DMS153 treated with DMSO at 0.1 percent for 48 hours (cell line): ENCODE data around the gene AREL1.
"Not testable (repeated sequence)": the region's sequence is repeated elsewhere in the genome, so short reads cannot be mapped to it uniquely, and the experiment has no call there.

Experiments
- DNase-seq: peaks from one replicate; lab custom pipeline; 2025; ENCODE audit not compliant: unreplicated experiment; lab: John Stamatoyannopoulos, UW

The AREL1 gene, protein sequence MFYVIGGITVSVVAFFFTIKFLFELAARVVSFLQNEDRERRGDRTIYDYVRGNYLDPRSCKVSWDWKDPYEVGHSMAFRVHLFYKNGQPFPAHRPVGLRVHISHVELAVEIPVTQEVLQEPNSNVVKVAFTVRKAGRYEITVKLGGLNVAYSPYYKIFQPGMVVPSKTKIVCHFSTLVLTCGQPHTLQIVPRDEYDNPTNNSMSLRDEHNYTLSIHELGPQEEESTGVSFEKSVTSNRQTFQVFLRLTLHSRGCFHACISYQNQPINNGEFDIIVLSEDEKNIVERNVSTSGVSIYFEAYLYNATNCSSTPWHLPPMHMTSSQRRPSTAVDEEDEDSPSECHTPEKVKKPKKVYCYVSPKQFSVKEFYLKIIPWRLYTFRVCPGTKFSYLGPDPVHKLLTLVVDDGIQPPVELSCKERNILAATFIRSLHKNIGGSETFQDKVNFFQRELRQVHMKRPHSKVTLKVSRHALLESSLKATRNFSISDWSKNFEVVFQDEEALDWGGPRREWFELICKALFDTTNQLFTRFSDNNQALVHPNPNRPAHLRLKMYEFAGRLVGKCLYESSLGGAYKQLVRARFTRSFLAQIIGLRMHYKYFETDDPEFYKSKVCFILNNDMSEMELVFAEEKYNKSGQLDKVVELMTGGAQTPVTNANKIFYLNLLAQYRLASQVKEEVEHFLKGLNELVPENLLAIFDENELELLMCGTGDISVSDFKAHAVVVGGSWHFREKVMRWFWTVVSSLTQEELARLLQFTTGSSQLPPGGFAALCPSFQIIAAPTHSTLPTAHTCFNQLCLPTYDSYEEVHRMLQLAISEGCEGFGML

DNA sequence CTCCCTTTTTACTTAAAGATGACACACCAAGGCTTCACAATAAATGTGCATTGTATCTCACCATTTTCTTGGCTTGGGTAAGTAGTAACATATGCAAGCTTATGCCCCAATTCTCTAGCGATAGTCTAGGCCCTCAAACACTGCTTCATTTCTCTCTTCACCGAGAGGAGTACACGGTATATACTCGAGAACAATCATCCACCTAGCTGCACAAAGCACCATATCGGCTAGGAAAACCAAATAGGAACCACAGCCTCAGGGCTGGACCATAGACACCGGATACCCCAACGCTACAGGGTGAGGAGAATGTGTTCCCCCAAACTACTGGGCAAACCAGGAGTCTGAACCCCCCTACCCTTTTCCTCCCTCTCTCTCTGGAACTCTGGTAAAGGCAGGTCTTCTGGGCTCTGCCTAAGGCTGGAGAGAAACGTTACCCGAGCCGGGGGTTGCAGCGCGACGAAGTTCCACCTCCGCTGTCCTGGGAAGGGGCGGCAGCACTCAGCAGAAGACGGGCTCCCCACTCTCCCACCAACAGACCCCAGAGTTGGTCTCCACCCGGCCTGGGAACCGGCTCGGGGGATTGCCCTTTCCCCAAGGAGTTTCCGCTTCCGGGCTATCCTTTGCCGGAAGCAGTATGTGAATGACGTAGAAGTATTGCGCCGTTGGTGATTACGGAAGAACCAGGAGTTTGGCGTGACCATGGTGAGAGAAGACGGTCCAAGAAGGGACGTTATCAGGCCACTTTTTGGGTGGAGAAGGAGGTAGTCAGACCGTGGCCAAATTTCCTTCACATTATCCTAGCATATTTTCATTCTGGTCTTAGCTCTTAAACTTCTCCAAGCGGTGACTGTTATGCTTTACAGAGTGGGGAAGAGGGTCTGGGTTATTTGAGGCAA lies at the start of gene AREL1, which contains the start of gene FCF1:
AREL1 (minus strand) TSS at position 582 of the 896 bp plus-strand sequence. CDS start 27,465 bp downstream, outside the sequence.
FCF1 (plus strand) TSS at position 646 of the 896 bp plus-strand sequence; CDS start at position 700, 54 bp downstream.
- DNase-seq, result no peak

GRCh38 chr14:74758505-74758904 lies 45.6 kb upstream of the AREL1 start:
- DNase-seq, result not testable (repeated sequence)

DNA sequence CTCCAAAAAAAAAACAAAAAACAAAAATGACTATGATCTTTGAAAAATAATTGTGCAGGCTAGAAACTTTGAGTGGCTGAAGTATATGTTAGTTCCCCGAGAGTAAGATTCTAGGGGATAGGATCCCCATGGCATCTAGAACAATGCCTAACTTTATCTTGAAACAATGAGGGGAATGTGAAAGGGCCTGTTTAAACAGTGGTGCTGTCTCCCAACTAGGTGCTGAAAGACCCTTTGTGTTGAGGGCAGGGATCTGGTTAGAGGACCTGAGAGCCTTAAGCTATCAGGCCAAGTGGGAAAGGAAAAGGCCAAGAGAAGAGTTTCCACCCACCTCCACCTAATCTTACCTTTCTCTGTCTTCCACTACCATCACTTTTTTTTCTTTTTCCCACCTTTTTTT lies 43.4 kb upstream of the AREL1 start:
- DNase-seq, result no peak

- no peak for DNase-seq
These were observed 42.0 kb upstream of the AREL1 start for GRCh38 chr14:74754899-74755298.

DNA sequence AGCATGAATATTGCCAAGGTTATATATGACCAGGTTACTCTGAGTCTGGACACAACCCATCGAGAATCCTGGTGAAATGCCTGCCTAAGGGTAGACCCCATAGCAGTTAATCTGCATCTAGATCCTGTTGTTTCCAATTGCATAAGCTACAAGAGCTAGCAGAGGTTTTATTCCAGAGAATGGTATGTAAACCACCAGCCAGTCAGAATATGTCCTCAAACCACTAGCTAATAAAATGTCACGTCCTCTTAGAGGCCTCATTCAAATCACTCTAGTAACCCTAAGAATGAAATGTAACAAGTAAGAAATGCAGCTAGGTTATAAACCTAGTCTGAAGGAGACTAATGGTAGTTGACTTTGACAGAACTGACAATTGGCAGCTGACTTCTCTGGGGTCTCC lies 41.3 kb upstream of the AREL1 start:
- DNase-seq, result no peak

- DNase-seq, result no peak
These were observed 34.4 kb upstream of the AREL1 start for GRCh38 chr14:74747237-74747636.

DNA sequence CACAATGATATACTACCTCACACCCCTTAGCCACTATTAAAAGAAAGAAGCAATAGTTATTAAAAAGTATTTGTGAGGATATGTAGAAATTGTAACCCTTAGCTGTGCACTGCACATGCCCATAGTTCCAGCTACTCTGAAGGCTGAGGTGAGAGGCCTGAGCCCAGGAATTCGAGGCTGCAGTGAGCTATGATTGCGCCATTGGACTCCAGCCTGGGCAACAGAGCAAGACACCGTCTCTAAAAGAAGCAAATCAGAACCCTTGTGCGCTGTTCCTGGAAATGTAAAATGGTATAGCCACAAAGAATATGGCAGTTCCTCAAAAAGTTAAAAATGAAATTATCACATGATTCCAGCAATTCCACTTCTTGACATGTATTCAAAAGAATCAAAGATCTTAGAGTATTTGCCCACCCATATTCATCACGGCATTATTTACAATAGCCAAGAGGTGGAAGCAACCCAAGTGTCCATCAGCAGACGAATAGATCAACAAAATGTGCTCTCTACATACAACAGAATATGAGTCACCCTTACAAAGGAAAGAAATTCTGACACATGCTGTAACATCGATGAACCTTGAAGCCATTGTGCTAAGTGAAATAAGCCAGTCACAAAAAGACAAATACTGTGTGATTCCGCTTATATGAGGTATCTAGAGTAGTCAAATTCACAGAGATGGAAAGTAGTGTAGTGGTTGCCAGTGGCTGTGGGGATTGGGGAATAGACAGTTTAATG lies 26.6 kb upstream of the AREL1 start:
- no peak for DNase-seq

DNA sequence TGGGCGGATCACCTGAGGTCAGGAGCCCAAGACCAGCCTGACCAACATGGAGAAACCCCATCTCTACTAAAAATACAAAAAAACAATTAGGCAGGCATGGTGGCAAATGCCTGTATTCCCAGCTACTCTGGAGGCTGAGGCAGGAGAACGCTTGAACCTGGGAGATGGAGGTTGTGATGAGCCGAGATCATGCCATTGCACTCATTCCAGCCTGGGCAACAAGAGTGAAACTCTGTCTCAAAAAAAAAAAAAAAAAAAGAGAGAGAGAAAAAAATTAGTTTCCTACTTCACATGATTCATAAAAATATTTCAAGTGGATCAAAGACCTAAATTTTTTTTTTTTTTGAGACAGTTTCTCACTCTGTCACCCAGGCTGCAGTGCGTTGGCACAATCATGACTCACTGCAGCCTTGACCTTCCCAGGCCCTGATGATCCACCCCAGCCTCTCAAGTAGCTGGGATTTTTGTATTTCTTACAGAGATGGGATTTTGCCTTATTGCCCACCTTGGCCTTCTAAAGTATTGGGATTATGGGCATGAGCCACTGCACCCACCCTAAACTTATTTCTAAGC lies 25.0 kb upstream of the AREL1 start:
- no peak for DNase-seq

GRCh38 chr14:74735125-74735524 lies 22.2 kb upstream of the AREL1 start:
- no peak for DNase-seq

- DNase-seq, result no peak
These were observed 20.3 kb upstream of the AREL1 start for GRCh38 chr14:74733221-74733620.

DNA sequence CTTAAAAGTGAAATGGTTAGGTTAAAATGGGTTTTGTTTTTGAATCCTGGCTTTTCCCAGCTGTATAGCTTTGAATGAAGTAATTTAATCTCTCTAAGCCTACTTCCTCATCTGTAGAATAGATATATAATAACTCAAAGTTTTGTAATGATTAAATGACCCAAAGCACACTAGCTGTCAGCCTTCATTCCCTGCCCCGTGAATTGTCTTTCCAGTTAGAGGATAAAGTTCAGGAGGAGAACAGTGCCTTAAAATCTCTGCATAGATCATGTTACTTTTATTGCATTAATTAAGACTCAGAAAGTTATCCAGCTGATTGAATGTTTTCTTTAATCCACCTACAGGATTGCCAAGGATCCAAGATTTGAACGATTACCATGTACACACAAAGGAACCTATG lies 19.5 kb upstream of the AREL1 start:
- no peak for DNase-seq

GRCh38 chr14:74723134-74723533 lies 10.3 kb upstream of the AREL1 start:
- DNase-seq, result no peak

DNA sequence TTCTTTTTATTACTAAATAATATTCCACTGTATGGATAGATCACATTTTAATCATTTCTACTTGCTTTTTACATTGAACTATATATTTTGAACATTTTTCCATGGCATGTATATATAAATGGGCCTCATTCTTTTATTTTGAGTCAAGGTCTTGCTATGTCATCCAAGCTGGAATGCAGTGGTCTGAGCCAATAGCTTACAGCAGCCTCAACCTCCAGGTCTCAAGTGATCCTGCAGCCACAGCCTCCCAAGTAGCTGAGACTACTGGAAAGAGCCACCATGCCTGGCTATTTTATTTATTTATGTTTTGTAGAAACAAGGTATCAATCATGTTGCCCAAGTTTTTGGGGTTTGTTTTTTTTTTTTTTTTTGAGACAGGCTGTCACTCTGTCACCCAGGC lies 7.6 kb upstream of the AREL1 start:
- no peak for DNase-seq

- DNase-seq, result no peak
These were observed 485 bp upstream of the AREL1 start for GRCh38 chr14:74713395-74713735.

DNA sequence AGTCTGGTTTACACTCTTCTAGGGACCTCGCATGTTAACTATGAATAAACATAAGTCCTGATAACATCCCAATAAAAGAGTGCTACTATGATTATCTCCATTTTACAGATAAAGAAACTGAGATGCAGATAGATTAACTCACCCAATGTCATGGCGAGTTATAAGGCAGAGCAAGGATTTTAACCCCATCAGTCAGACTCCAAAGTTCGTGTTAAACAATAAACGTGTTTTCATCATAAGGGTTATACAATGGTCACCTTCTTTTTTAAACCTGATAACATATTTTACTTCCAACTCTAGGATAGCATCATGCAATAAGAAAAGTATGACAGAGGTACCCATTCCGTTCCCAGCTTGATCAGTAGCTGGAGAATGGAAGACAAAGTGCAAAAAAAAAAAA lies 1.2 kb downstream of the AREL1 start:
- no peak for DNase-seq

DNA sequence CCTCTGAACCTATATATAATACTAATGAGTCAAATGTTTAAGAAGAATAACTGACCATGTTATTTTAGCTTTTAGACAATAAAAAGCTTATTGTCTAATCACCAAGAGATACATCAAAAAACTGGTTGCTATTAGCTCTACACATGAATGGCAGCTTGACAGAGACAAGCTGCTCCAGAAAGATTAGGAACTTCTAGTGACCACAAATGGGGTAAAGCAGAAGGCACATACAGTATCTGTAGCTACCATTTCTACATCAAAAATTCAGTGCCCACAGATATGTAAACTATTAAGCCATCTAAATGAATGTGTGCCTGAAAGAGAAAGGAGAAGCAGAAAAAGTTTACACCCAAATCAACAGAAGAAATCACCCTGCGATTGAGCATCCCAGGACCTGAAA lies 2.4 kb downstream of the AREL1 start:
- no peak for DNase-seq

DNA sequence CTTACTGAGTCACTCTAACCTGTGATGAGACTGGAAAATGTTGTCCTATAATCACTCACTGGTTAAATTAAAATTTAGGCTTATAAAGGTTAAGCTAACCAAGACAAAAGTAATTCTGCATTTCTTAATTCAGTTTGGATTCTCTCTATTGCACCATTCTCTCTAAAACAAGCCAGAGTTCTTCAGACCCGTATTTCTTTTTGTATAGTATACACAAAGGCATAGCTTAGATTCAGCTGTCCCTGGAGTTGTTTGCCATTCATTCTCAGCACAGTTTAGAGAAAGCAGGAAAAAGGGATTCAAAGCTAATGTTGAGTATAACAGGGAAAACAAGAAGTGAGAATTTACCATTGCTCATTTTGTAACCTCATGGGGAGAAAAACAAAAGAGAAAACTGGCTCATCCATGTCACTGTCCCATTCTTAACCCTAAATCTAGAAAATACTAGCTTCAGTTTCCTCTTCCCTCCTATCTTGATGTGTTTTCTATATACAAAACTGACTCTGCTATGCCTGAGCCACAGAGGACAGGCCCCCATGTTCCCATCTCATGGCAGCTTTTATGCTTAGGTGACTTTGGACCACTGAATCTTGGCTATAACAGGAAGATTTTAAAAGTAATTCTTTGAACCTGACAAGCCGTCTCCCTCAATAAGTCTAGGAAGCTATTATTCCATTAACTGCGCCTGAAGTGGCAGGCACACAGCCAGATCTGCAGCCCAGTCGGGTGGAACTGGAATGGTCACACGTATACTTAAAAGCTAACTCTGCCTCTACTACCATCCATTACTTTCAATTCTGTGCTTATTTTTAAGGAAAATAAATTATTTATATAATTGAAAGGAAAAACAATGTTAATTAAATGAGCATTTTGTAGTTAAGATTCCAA lies 7.0 kb downstream of the AREL1 start:
- DNase-seq, result no peak

- DNase-seq, result no peak
These were observed 8.2 kb downstream of the AREL1 start for GRCh38 chr14:74704656-74705055.

- DNase-seq, result no peak
These were observed 9.8 kb downstream of the AREL1 start for GRCh38 chr14:74703043-74703442.
